IMR-90 (cell line): ENCODE results near the gene PSMD8.

Source experiments
- BHLHE40 ChIP-seq: fragments of 150-350 bp; IDR thresholded peaks from 2 replicates; pipeline ENCODE4 v1.6.1; 2016; ENCODE audit warnings: mild to moderate bottlenecking, low read depth, low read length
- CEBPB ChIP-seq: IDR thresholded peaks from 2 replicates; pipeline ENCODE4 v1.6.1; 2012; ENCODE audit warnings: low read depth, low read length, improper control_type of control experiment
- CHD1 ChIP-seq: IDR thresholded peaks from 2 replicates; pipeline ENCODE4 v1.6.1; 2012; ENCODE audit warnings: low read depth, low read length, improper control_type of control experiment
- FOS ChIP-seq: fragments of 150-350 bp; IDR thresholded peaks from 2 replicates; pipeline ENCODE4 v1.6.1; 2016; ENCODE audit warnings: low read depth, low read length
- MAZ ChIP-seq: IDR thresholded peaks from 2 replicates; pipeline ENCODE4 v1.6.1; 2012; ENCODE audit warnings: low read depth, mild to moderate bottlenecking, low read length, improper control_type of control experiment, moderate library complexity, borderline replicate concordance
- POLR2A ChIP-seq: IDR thresholded peaks from 2 replicates; pipeline ENCODE4 v1.6.1; 2012; ENCODE audit warnings: mild to moderate bottlenecking, low read depth, low read length
- RAD21 ChIP-seq: IDR thresholded peaks from 2 replicates; pipeline ENCODE4 v1.6.1; 2012; ENCODE audit warnings: low read length, improper control_type of control experiment
- RCOR1 ChIP-seq: IDR thresholded peaks from 2 replicates; pipeline ENCODE4 v1.6.1; 2012; ENCODE audit warnings: mild to moderate bottlenecking, low read length, improper control_type of control experiment; ENCODE audit not compliant: insufficient replicate concordance
- TF ChIP-seq, protein P1 (sequence below): conservative IDR thresholded peaks from 2 replicates; pipeline ENCODE4 v1.5.1; 2012; ENCODE audit warnings: mild to moderate bottlenecking, low read depth, low read length, improper control_type of control experiment
- TF ChIP-seq, protein P2 (sequence below): fragments of 150-350 bp; IDR thresholded peaks from 2 replicates; pipeline ENCODE4 v1.6.1; 2017; ENCODE audit warnings: mild to moderate bottlenecking, antibody characterized with exemption, low read length, low read depth

DNA sequence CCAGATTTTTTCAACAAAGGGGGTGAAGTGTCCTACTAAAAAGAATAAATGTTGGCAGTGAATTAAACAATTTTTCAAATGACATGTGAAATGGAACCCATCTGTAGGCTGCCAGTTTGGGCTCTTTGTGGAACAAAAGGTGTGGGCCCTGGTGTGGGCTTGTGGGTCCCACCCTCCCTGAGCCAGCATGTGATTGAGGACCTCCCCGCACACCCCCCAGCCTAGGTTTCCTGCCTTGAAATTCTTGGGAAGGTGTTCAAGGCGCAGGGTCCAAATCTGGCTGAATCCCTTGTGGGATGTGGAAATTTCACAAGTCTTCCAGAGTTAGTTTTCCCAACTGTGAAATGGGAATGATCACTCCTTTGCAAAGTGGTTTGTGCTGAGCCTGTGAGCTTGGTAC, 9.4 kb downstream of the PSMD8 start:
- TF ChIP-seq POLR2A (no peak), BHLHE40 (no peak), RAD21 (no peak), MAZ (no peak), CHD1 (no peak), FOS (no peak), CEBPB (no peak), RCOR1 (no peak)
- TF ChIP-seq, protein P1, sequence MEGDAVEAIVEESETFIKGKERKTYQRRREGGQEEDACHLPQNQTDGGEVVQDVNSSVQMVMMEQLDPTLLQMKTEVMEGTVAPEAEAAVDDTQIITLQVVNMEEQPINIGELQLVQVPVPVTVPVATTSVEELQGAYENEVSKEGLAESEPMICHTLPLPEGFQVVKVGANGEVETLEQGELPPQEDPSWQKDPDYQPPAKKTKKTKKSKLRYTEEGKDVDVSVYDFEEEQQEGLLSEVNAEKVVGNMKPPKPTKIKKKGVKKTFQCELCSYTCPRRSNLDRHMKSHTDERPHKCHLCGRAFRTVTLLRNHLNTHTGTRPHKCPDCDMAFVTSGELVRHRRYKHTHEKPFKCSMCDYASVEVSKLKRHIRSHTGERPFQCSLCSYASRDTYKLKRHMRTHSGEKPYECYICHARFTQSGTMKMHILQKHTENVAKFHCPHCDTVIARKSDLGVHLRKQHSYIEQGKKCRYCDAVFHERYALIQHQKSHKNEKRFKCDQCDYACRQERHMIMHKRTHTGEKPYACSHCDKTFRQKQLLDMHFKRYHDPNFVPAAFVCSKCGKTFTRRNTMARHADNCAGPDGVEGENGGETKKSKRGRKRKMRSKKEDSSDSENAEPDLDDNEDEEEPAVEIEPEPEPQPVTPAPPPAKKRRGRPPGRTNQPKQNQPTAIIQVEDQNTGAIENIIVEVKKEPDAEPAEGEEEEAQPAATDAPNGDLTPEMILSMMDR = no peak
- TF ChIP-seq, protein P2, sequence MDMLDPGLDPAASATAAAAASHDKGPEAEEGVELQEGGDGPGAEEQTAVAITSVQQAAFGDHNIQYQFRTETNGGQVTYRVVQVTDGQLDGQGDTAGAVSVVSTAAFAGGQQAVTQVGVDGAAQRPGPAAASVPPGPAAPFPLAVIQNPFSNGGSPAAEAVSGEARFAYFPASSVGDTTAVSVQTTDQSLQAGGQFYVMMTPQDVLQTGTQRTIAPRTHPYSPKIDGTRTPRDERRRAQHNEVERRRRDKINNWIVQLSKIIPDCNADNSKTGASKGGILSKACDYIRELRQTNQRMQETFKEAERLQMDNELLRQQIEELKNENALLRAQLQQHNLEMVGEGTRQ = no peak
